ENCODE results near the gene HMGN4.

The HMGN4 gene

GRCh38 chr6:26552640-26553188, 14.5 kb downstream of the HMGN4 start:
- DNase-seq = no peak

GRCh38 chr6:26553264-26553634, 15.1 kb downstream of the HMGN4 start:
- peak; percentile 93 for DNase-seq

GRCh38 chr6:26553635-26554446, 15.7 kb downstream of the HMGN4 start:
- peak; percentile 95 for DNase-seq

GRCh38 chr6:26554447-26554696, 16.2 kb downstream of the HMGN4 start:
- DNase-seq = no peak

- peak; percentile 86 for DNase-seq
Measured at GRCh38 chr6:26554697-26555504, 16.7 kb downstream of the HMGN4 start.

- DNase-seq = no peak
Measured at GRCh38 chr6:26555505-26556262, 17.5 kb downstream of the HMGN4 start.

- peak; percentile 86 for DNase-seq
Measured at GRCh38 chr6:26556263-26557070, 18.3 kb downstream of the HMGN4 start.

GRCh38 chr6:26561533-26562466, 23.6 kb downstream of the HMGN4 start:
- DNase-seq = no peak

- no peak for DNase-seq
Measured at GRCh38 chr6:26563488-26563887, 25.3 kb downstream of the HMGN4 start.

- DNase-seq = peak; percentile 100
Measured at GRCh38 chr6:26568601-26569432, 30.7 kb downstream of the HMGN4 start.

GRCh38 chr6:26569433-26569764, 31.2 kb downstream of the HMGN4 start:
- no peak for DNase-seq

GRCh38 chr6:26570027-26570809, 32.1 kb downstream of the HMGN4 start:
- DNase-seq = no peak

GRCh38 chr6:26571592-26572296, 33.6 kb downstream of the HMGN4 start:
- peak; percentile 80 for DNase-seq

GRCh38 chr6:26575494-26575939, 37.4 kb downstream of the HMGN4 start:
- no peak for DNase-seq

GRCh38 chr6:26576407-26576843, 38.3 kb downstream of the HMGN4 start:
- DNase-seq = no peak

GRCh38 chr6:26576929-26577719, 39.0 kb downstream of the HMGN4 start:
- peak; percentile 89 for DNase-seq

- no peak for DNase-seq
Measured at GRCh38 chr6:26577720-26578072, 39.5 kb downstream of the HMGN4 start.

- DNase-seq = no peak
Measured at GRCh38 chr6:26578279-26578678, 40.1 kb downstream of the HMGN4 start.

All from activated CD8-positive, alpha-beta memory T cell treated with anti-CD3 and anti-CD28 coated beads, Interleukin-2, amount 50 U/mL, for 48 hours (primary cell).